GM18867 (cell line): ENCODE measurements around the gene DBN1.

Source experiments
- ATAC-seq: cut with Tn5 transposase; IDR thresholded peaks from one replicate; pipeline ENCODE4 v1.9.1; 2021; ENCODE audit warnings: mild to moderate bottlenecking, moderate library complexity; ENCODE audit not compliant: unreplicated experiment

Gene DBN1

DNA sequence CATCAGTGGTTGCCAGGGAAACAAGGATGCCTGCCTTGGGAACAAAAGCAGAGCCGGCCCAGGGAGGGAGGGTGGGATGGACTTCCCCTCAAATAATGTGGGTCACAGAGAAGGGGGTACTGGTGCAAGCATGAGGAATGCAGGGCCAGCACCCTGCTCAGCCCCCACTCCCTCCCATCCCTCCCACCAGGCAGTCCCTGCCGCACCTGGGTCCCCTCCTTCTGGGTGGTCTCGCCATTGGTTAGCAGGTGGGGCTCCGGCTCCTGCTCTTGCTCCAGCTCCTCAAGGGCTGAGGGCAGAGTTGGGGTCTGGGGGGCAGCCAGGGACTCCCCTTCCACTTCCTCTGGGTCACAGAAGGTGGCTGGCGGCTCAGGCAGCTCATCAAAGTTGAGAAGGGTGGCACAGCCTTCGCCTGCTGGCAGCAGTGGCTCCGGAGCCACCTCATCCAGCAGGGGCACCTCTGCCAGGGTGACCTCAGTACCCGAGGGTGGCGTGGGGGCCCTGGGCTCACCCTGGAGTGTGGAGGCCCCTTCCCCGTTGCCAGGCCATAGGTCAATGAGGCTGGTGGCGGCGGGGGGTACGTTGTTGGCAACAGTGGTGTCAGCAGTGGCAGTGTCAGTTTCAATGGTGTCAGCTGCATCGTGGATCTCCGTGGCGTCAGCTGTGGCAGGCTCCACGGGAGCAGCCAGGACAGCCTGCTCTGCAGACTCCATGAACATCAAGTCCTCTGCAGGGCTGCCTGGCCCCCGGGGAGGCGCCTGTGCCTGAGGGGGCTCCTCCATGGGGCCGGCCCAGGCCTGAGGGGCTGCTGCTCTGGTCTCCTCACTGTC is 15.4 kb downstream of the DBN1 start:
- no peak for ATAC-seq

DNA sequence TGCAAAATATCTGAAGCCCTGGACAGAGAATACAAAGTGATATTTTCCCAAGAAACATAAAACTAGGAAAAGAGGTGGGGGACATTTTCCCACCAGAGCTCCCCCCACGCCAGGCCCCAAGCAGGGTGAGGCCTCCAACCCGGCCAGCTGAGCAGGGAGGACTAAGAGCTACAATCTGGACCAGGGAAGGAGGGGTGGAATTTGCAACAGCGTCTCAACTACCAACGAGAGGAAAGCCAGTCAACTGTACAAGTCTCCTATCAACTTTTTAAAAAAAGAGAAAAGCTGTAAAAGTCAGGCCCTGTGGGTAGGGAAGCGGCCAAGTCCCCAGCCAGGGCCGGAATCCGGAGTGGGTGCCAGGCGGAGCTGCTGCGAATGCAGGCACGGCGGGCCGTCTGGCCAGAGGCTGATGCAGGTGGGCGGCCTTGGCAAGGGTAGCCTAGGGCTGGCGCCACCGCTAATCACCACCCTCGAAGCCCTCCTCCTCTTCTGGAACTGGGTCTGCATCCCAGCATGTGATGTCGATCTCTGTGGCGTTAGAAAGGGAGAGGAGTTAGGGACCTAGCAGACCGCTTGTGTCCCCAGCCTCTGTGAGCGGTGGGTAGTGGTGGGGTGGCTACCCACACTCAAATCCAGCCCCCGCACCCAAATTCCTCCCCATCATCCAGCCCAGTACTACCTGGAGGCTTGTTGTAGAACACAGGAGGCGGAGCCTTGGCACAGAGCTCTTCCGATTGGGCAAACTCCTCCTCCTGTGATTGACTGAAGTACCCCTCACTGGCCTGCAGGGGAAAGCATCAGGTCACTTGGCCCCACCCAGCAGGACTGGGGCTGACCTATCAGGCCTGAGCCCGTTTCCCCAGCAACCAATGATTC is 16.2 kb downstream of the DBN1 start:
- peak; percentile 44 for ATAC-seq

- no peak for ATAC-seq
These were observed 16.9 kb downstream of the DBN1 start for GRCh38 chr5:177456591-177456964.

DNA sequence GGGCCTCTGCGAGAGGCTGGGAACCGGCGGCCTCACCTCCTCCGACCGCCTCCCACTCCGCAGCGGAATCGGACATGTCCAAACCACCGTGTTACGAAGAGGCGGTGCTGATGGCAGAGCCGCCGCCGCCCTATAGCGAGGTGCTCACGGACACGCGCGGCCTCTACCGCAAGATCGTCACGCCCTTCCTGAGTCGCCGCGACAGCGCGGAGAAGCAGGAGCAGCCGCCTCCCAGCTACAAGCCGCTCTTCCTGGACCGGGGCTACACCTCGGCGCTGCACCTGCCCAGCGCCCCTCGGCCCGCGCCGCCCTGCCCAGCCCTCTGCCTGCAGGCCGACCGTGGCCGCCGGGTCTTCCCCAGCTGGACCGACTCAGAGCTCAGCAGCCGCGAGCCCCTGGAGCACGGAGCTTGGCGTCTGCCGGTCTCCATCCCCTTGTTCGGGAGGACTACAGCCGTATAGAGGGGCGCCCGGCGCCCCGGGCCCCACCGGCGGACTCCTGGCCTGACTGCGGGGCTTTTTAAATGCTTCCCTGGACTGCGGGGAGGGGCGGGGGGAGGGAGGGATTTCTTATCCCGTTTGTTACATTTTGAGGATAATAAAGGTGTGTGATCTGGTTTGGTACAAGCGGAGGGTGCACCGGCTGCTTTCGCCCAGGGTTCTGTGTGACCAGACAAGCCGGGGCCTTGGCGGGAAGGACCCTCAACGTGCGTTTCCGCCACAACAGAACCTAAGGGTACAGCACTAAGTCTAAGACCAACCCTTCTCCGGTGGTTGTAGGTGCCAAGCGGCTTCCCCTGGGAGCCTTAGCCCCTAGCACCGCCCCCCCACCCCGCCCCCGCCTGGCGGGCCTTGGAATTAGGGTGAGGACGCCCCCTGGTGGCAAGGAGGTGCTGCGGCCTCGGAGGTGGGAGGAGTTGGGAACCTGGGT is 17.5 kb downstream of the DBN1 start:
- ATAC-seq = peak; percentile 18

DNA sequence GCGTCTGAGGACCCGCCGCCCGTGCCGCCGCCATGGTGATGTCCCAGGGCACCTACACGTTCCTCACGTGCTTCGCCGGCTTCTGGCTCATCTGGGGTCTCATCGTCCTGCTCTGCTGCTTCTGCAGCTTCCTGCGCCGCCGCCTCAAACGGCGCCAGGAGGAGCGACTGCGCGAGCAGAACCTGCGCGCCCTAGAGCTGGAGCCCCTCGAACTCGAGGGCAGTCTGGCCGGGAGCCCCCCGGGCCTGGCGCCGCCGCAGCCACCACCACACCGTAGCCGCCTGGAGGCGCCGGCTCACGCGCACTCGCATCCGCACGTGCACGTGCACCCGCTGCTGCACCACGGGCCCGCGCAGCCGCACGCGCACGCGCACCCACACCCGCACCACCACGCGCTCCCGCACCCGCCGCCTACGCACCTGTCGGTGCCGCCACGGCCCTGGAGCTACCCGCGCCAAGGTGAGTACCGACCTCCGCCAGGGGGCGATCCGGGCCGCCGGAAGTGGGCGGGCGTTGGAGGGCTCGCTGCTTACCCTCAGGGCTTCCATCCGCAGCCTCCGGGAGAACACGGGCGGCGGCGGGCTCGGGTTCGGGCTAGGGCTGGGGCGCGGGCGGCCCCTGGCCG is 18.3 kb downstream of the DBN1 start:
- ATAC-seq = peak; percentile 50

- ATAC-seq = peak; percentile 48
These were observed 18.9 kb downstream of the DBN1 start for GRCh38 chr5:177454397-177455035.

GRCh38 chr5:177453852-177454396 is 19.5 kb downstream of the DBN1 start:
- peak; percentile 0 for ATAC-seq

DNA sequence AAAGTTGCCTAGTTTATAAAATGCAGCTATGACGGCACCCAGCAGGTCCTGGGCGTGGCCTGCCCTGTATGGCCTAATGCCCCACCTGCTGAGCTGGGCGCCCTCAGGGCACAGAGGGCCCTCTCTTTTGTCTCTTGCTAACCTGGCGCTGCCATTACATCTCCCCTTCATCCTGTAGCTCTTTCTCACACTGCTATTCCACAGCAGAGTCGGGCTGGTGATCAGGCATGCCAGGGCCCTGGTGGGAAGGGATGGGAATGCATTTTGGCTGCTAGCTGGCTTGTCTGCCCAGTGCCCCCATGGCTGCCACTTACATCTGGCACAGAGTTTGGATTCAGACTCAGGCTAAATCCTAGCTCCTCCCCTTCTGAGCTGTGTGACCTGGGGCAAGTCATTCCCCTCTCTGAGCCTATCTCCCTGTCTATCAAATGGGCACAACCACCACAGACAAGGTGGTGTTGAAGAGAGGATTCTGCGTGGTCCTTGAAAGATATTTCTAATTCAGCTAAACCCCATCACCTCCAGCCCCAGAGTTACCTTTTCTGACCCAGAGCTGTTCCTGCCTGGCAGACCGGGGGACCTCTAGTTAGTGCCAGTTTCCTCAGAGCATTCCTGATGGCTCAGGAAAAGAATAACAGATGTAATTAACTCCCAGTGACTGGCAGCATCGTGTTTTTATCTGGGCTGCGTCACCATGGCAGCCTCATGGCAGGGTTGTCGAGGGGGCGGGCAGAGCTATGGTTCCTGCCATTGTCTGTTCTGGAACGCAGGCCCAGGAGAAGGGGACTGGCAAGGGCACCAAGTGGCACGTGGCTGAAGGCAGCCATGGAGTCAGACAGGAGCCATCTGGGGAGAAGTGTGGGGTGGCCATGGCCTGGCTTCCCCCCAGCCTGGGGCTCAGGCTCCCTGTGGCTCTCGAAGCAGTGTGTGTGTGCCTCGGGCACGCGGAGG is 20.5 kb downstream of the DBN1 start:
- ATAC-seq = no peak

GRCh38 chr5:177450667-177451424 is 22.6 kb downstream of the DBN1 start:
- ATAC-seq = no peak

DNA sequence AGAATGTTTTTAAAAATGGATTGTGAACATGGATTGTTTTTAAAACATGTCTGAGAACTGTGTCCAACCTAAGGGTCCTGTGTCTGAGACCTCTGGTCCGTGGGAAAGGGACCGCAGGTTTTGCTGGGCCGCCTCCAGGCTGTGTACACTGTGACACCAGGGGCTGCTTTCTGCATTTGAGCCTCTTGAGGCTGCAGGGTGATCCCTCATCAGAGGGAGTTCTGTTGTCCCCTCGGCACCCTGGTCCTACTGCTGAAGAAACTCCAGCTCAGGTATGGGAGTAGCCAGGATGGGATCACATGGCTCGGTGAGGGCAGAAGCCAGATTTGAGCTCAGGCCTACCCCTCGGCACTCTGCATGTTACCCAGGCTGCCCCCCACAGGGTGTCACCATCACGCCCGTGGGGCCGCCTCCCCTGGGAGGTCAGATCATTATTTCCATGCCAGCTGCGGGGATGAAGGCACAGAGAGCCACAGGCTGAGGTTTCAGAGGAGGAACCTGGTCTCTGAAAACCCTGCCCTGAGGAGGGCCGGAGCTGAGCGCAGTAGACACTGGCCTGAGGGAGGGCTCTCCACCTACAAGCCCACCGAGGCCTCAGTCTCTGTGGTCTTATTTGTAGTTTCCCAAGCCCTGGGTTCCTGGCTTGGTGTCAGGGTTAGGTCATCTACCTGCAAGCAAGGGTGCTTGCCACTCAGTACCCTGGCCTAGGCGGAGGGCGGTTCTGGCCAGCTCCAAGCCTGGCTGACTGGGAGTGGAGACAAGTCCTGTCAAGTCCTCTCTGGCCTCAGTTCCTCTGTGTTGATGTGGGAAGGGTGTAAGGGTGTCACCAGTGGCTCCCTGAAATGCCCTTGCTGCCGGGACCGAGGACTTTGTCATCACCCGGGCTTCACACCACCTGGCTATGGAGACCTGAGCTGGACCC is 24.0 kb downstream of the DBN1 start:
- ATAC-seq = no peak

DNA sequence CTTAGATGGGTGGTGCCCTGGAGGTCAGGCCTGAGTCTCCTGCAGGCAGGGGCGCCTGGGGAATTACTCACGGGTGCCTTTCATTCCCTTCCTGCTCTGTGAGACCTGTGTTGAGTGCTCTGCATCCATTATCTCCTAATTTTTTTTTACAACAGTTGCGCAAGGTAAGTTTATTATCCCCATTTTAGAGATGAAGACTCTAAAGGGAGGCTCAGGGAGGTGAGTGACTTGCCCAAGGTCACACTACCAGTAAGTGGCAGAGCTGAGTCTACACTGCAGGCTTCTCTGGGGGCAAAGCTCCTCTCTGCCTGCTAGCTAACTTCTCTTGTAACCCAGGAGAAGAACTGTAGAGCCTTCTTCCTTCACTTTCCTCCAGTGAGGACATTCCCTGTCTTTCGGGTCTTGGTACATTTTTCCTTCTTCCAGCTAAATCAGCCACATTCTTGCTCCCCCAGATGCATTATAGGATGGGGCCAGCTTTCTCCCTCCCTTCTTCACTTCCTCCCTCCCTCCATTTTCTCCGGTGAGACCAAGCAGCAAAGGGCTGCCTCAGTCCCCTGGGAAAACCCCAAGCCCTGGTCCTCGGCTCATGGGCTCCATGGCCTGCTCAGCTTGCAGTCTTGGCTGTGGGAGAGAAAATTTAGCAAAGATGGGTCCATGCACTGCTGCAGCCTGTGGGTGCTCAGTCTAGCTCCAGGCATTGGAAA is 25.0 kb downstream of the DBN1 start:
- ATAC-seq = no peak

DNA sequence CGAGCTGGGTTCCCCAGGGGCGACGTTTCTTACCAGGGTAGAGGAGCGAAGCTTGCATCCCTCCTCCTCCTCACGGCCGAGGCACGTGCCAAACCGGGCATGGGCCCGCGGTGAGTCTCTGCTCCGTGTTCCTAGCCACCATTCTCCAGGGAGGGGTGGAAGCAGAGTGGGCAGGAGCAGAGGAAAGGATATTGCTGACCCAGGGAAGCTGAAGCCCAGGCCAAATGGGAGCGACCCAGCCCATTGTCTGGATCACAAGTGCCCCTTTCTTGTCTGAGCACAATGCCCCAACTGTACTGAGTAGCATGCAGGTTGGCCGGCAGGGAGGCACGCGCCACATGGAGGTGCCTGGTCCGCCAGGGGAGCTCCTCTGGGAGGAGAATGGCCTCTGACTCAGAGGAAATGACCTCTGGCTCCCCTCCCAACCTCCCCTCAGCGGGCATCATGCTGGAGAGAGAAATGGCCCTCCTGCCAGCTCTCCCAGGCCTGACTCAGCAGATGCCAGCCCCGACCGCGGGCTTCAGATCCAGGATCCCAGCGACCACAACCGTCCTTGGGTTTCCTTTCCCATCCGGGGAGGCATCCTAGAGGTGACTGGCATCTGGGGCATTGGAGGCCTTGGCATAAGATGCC is 25.7 kb downstream of the DBN1 start:
- ATAC-seq = no peak

GRCh38 chr5:177447066-177447610 is 26.3 kb downstream of the DBN1 start:
- ATAC-seq = peak; percentile 27

DNA sequence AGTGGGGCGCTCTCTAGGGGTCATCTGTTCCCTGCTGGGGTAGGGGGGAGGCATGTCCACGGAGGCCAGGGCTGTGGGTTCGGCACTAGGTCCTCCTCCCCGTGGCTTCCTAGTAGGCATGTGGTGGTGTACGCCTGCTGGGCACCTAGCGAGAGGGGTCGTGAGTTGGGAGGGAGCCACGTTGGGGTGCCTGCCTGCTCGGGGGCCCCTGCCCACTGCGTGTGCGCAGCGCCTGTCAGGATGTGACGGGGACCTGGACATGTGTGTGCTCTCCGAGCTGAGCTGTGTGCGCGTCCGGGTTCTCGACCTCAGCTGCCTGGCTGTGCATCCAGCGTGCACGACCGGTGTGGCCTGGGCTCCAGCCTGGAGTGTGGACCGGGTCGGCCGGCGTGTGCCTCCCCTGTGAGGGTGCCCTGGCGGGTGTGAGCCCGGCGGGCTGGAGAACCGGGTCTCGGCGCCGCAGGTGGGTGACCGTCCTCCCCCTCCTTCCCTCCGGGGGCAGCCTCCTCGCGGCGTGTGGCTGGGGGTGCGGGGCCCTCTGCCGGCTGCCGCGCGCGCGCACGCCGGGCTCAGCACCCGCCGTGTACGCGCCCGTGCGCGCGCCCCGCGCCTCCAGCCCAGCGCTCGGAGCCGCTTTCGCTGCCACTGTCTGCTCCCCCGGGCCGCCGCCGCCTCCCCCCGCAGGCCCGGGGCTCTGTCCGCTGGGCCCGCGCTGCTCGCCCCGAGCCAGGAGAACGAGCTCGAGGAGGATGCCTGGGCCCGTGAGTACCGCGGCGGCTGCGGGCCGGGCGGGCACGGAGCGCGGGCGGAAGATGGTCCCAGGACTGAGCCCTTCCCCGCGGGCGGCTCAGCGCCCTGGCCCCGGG is 27.0 kb downstream of the DBN1 start, which contains the start of gene PRR7:
TSS of gene PRR7 (plus strand) at position 615 of the 866 bp plus-strand sequence. CDS start 8,254 bp downstream, outside the sequence.
- peak; percentile 56 for ATAC-seq

DNA sequence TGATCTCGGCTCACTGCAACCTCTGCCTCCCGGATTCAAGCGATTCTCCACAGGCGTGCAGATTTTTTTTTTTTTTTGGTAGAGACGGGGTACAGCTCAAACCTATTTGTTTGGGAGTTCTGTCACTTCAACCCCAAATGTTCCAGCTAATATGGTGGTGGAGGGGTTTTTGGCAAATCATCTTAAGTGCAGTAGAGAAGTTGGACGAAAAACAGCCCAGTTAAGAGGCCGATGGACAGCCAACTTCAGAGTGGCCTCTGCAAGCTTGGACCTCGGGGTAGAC is 27.6 kb downstream of the DBN1 start:
- ATAC-seq = no peak
